ENCODE results near the gene TK1. TPM values are rescaled to one million over a fixed set of nuclear protein-coding genes. Genes with fewer than 3 reads are reported as not detected.

The TK1 gene
- total RNA-seq, 1 experiment from 2014 or later = 72.5 TPM

DNA sequence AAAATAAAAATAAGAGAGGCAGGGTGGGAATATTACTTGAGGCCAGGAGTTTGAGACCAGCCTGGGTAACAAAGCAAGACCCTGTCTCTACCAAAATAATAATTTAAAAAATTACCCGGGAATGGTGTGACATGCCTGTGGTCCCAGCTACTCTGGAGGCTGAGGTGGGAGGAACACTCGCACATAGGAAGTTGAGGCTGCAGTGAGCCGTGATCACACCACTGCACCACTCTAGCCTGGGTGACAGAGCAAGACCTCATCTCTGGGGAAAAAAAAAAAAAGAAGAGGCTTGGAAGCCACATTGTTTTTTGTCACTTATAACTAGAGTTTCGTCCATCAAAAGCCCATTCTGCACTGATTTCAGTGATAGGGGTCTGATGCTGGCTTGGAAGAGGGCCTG, 41.3 kb upstream of the TK1 start:
- Mint-ChIP-seq H3K27ac (no peak overlapping the region), H3K4me1 (peaks cover 4% of the 10 kb centered on the region; the same call in 1 of the 2 replicates), H3K9me3 (no peaks in the 10 kb centered on the region), H3K4me3 (no peak overlapping the region), H3K36me3 (peaks cover 20% of the 10 kb centered on the region), H3K27me3 (ENCODE audit: low read depth) (peaks cover 31% of the 10 kb centered on the region)
- no peak for ATAC-seq
- POLR2A ChIA-PET = interaction anchor here (0.6 kb wide), 1 partner anchor 490 kb away, joined by 3 read pairs; no protein-coding TSS in a partner anchor
- CTCF ChIA-PET = no interaction called here
- TF ChIP-seq SP1 (CRISPR knock-in tag; conservative IDR thresholded peaks at IDR 0.05) = no peak
- TF ChIP-seq, protein P1, sequence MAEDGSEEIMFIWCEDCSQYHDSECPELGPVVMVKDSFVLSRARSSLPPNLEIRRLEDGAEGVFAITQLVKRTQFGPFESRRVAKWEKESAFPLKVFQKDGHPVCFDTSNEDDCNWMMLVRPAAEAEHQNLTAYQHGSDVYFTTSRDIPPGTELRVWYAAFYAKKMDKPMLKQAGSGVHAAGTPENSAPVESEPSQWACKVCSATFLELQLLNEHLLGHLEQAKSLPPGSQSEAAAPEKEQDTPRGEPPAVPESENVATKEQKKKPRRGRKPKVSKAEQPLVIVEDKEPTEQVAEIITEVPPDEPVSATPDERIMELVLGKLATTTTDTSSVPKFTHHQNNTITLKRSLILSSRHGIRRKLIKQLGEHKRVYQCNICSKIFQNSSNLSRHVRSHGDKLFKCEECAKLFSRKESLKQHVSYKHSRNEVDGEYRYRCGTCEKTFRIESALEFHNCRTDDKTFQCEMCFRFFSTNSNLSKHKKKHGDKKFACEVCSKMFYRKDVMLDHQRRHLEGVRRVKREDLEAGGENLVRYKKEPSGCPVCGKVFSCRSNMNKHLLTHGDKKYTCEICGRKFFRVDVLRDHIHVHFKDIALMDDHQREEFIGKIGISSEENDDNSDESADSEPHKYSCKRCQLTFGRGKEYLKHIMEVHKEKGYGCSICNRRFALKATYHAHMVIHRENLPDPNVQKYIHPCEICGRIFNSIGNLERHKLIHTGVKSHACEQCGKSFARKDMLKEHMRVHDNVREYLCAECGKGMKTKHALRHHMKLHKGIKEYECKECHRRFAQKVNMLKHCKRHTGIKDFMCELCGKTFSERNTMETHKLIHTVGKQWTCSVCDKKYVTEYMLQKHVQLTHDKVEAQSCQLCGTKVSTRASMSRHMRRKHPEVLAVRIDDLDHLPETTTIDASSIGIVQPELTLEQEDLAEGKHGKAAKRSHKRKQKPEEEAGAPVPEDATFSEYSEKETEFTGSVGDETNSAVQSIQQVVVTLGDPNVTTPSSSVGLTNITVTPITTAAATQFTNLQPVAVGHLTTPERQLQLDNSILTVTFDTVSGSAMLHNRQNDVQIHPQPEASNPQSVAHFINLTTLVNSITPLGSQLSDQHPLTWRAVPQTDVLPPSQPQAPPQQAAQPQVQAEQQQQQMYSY (CRISPR knock-in tag; IDR thresholded peaks at IDR 0.05) = no peak
- no peak for TF ChIP-seq ZNF121 (CRISPR knock-in tag; IDR thresholded peaks at IDR 0.05)
- no peak for TF ChIP-seq OVOL2 (CRISPR knock-in tag; IDR thresholded peaks at IDR 0.05; ENCODE audit: borderline replicate concordance)
- TF ChIP-seq, protein P2, sequence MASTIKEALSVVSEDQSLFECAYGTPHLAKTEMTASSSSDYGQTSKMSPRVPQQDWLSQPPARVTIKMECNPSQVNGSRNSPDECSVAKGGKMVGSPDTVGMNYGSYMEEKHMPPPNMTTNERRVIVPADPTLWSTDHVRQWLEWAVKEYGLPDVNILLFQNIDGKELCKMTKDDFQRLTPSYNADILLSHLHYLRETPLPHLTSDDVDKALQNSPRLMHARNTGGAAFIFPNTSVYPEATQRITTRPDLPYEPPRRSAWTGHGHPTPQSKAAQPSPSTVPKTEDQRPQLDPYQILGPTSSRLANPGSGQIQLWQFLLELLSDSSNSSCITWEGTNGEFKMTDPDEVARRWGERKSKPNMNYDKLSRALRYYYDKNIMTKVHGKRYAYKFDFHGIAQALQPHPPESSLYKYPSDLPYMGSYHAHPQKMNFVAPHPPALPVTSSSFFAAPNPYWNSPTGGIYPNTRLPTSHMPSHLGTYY (CRISPR knock-in tag; IDR thresholded peaks at IDR 0.05) = no peak
- TF ChIP-seq, protein P3, sequence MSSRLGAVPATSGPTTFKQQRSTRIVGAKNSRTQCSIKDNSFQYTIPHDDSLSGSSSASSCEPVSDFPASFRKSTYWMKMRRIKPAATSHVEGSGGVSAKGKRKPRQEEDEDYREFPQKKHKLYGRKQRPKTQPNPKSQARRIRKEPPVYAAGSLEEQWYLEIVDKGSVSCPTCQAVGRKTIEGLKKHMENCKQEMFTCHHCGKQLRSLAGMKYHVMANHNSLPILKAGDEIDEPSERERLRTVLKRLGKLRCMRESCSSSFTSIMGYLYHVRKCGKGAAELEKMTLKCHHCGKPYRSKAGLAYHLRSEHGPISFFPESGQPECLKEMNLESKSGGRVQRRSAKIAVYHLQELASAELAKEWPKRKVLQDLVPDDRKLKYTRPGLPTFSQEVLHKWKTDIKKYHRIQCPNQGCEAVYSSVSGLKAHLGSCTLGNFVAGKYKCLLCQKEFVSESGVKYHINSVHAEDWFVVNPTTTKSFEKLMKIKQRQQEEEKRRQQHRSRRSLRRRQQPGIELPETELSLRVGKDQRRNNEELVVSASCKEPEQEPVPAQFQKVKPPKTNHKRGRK (CRISPR knock-in tag; IDR thresholded peaks at IDR 0.05; ENCODE audit: borderline replicate concordance) = no peak
- DNase-seq (ENCODE audit: low spot score) = no peak

DNA sequence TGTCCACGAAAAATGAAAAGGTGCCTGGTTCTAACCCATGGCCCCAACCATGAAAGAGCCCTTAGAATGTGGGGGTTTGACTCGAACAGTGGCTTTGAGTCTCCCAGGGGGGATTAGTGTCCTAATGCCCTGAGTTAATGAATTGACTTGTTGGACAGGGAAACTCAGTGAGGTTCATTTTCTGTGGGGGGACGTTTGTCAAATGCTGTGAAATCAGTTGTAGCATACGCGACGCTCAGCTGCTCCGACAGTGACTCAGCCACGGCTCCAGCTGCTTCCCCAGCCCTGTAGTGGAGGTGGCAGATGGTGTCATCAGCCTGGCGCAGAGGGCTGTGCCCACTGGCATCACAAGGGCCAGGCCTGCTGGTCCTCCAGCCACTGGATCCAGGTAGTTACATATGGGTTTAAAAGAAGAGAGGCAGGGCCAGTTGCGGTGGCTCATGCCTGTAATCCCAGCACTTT, 40.6 kb upstream of the TK1 start:
- H3K27me3 Mint-ChIP-seq (ENCODE audit: low read depth) = peaks cover 24% of the 10 kb centered on the region
- H3K4me3 Mint-ChIP-seq = no peak overlapping the region
- ATAC-seq = no peak
- peaks cover 26% of the 10 kb centered on the region for H3K36me3 Mint-ChIP-seq
- ChIA-PET CTCF (interaction anchor here (0.9 kb wide), 1 partner anchor 21 kb away, joined by 7 read pairs; no protein-coding TSS in a partner anchor), POLR2A (no interaction called here)
- no peaks in the 10 kb centered on the region for H3K9me3 Mint-ChIP-seq
- peaks cover 4% of the 10 kb centered on the region; the same call in 1 of the 2 replicates for H3K4me1 Mint-ChIP-seq
- TF ChIP-seq, protein P4, sequence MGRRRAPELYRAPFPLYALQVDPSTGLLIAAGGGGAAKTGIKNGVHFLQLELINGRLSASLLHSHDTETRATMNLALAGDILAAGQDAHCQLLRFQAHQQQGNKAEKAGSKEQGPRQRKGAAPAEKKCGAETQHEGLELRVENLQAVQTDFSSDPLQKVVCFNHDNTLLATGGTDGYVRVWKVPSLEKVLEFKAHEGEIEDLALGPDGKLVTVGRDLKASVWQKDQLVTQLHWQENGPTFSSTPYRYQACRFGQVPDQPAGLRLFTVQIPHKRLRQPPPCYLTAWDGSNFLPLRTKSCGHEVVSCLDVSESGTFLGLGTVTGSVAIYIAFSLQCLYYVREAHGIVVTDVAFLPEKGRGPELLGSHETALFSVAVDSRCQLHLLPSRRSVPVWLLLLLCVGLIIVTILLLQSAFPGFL (CRISPR knock-in tag; IDR thresholded peaks at IDR 0.05; ENCODE audit: borderline replicate concordance) = no peak
- no peak for TF ChIP-seq FOXK1 (CRISPR knock-in tag; IDR thresholded peaks at IDR 0.05)
- TF ChIP-seq NFYB (CRISPR knock-in tag; conservative IDR thresholded peaks at IDR 0.05; ENCODE audit: low read depth) = no peak
- TF ChIP-seq, protein P5, sequence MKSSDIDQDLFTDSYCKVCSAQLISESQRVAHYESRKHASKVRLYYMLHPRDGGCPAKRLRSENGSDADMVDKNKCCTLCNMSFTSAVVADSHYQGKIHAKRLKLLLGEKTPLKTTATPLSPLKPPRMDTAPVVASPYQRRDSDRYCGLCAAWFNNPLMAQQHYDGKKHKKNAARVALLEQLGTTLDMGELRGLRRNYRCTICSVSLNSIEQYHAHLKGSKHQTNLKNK (CRISPR knock-in tag; IDR thresholded peaks at IDR 0.05) = no peak
- no peak for TF ChIP-seq IRF2 (CRISPR knock-in tag; IDR thresholded peaks at IDR 0.05; ENCODE audit: borderline replicate concordance, low read depth)
- TF ChIP-seq, protein P3 (CRISPR knock-in tag; IDR thresholded peaks at IDR 0.05; ENCODE audit: borderline replicate concordance) = no peak
- TF ChIP-seq NR1H2 (CRISPR knock-in tag; IDR thresholded peaks at IDR 0.05) = no peak
- no peak for TF ChIP-seq JAZF1 (CRISPR knock-in tag; IDR thresholded peaks at IDR 0.05)
- TF ChIP-seq, protein P6, sequence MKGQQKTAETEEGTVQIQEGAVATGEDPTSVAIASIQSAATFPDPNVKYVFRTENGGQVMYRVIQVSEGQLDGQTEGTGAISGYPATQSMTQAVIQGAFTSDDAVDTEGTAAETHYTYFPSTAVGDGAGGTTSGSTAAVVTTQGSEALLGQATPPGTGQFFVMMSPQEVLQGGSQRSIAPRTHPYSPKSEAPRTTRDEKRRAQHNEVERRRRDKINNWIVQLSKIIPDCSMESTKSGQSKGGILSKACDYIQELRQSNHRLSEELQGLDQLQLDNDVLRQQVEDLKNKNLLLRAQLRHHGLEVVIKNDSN (CRISPR knock-in tag; IDR thresholded peaks at IDR 0.05) = no peak
- TF ChIP-seq OVOL2 (CRISPR knock-in tag; IDR thresholded peaks at IDR 0.05; ENCODE audit: borderline replicate concordance) = no peak
- TF ChIP-seq RORB (CRISPR knock-in tag; IDR thresholded peaks at IDR 0.05) = no peak
- no peak for TF ChIP-seq TEAD4 (CRISPR knock-in tag; IDR thresholded peaks at IDR 0.05)
- no peak overlapping the region for H3K27ac Mint-ChIP-seq
- no peak for DNase-seq (ENCODE audit: low spot score)

Data from WTC11 (cell line).